ENCODE results near the gene CD44. TPM values are rescaled to one million over a fixed set of nuclear protein-coding genes. Genes with fewer than 3 reads are reported as not detected.
"Not testable (repeated sequence)": the region's sequence is repeated elsewhere in the genome, so short reads cannot be mapped to it uniquely, and the experiment has no call there.

The CD44 gene
- polyA plus RNA-seq, 1 donor, result 121 TPM

DNA sequence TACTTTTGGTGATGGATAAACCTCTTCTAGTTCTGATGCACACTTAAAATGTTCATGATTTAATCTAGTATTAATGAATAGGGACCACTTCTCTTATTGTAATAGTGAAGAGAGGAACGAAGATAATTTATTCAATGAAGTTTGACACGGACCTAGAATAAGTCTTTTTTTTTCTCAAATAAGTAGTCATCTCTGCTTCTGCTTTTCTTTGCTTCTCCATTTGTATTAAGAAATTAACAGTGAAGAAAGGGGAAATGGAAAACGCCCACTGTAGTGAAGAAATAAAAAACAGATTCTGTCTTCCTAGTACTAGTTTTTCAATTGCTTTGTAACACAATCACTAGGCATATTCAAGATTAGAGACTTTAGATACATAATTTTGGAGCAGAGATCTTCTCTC lies 73.0 kb downstream of the CD44 start:
- DNase-seq (ENCODE audit: low read depth), result no peak

- DNase-seq (ENCODE audit: low read depth), result no peak
Observed at GRCh38 chr11:35214226-35214770, 75.3 kb downstream of the CD44 start.

- no peak for DNase-seq (ENCODE audit: low read depth)
Observed at GRCh38 chr11:35214792-35215193, 75.8 kb downstream of the CD44 start.

- DNase-seq (ENCODE audit: low read depth), result no peak
Observed at GRCh38 chr11:35215945-35216344, 77.0 kb downstream of the CD44 start.

DNA sequence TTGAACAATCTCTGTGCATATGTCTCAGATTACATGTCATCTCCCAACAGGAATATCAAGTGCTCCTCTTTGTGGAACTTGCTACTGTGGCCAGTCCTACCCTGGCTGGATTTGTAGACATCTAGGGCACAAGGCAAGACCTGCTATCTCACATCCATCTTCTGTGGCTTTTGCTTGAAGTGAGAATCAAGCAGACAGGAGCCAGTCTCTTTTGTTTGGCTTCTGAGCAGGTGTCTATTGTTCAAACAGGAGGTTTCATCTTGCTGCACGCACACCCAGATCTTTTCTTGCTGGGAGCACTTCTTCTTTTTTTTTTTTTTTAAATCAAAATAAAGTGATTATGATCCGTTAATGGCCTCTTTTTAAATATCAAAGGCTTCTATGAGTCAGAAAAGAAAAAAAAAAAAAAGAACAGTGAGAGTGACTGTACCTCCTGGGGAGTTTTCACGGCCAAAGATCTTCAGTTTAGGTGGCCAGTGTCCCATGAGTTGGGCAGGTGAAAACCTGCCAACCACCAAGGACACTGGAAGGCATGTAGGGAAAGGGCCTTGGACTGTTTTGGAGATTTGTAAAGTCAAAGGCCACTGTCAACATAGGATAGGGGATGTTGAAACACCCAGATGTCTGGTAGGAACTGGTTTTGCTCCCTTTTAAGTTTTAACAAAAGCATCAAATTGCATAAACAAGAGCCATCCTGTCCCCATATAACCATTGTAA lies 78.1 kb downstream of the CD44 start:
- no peak for DNase-seq (ENCODE audit: low read depth)

- DNase-seq (ENCODE audit: low read depth), result no peak
Observed at GRCh38 chr11:35218956-35219355, 80.0 kb downstream of the CD44 start.

DNA sequence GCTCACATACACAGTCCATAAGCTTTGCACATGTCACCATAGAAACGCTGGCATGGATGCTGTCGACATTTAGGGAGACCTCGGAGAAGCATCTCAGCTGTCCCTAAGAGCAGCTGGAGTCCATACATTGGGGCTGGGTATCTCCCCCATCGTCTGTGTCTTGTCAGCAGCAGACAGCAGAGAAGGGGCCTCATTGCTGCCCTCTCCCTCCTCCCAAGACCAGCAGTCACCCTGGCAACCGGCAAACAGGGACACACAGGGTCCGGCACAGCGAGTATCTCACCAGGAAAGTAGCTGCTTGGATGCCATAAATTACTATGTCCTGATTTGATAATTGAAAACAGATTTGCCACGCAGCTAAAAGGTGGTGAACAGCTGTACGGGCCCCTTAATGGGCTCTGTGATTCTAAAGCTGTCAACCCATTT lies 84.4 kb downstream of the CD44 start:
- peak; percentile 62 for DNase-seq (ENCODE audit: low read depth)

GRCh38 chr11:35223991-35224390 lies 85.0 kb downstream of the CD44 start:
- DNase-seq (ENCODE audit: low read depth), result no peak

- no peak for DNase-seq (ENCODE audit: low read depth)
Observed at GRCh38 chr11:35225946-35226520, 87.1 kb downstream of the CD44 start.

GRCh38 chr11:35226756-35227155 lies 87.8 kb downstream of the CD44 start:
- DNase-seq (ENCODE audit: low read depth), result not testable (repeated sequence)

- DNase-seq (ENCODE audit: low read depth), result no peak
Observed at GRCh38 chr11:35227576-35228327, 88.8 kb downstream of the CD44 start.

- no peak for DNase-seq (ENCODE audit: low read depth)
Observed at GRCh38 chr11:35228328-35228725, 89.4 kb downstream of the CD44 start.

- DNase-seq (ENCODE audit: low read depth), result no peak
Observed at GRCh38 chr11:35230388-35230787, 91.4 kb downstream of the CD44 start.

- no peak for DNase-seq (ENCODE audit: low read depth)
Observed at GRCh38 chr11:35231076-35231860, 92.3 kb downstream of the CD44 start.

GRCh38 chr11:35232891-35233330 lies 93.9 kb downstream of the CD44 start:
- DNase-seq (ENCODE audit: low read depth), result no peak

GRCh38 chr11:35233518-35233917 lies 94.5 kb downstream of the CD44 start:
- no peak for DNase-seq (ENCODE audit: low read depth)

DNA sequence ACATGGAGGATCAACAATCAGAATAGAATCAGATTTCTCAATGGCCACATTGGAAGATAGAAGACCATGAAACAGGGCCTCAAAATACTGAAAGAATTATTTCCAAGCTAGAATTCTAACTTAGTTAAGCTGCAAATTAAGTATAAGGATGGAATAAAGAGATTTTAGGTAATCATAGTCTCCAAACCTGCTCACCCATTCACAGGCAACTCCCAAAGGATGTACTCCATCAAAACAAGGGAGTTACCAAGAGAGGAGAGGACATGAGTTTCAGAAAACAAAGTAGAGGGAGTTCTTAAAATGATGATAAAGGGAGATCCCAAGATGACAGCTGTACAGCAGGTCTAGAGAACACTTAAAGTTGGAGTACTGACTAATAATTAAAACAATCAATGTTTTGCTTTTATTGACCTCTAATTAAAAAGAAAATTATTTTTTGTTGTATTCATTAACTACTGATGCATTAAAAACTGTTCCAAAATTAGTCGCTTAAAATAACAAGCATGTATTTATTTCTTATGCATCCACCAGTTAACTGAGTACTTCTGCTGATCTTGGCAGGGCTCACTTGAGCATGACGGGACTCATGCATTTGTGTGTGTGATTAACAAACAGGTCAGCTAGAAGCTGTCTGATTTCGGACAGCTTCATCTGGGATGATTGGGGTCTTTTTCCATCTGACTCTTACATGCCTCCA lies 95.6 kb downstream of the CD44 start:
- no peak for DNase-seq (ENCODE audit: low read depth)

DNA sequence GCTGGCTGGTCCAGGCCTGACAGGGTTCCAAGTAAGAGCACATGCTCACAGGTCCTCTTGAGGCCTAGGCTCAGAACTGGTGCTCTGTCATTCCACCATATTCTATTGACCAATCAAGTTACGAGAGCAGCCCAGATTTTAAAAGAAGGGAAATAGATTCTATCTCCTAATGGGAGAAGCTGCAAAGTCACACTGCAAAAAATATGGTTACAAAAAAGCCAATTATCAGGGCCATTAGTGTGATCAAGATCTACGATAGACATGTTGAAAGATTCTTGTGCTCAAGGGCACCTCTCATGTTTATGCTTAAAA lies 96.1 kb downstream of the CD44 start:
- no peak for DNase-seq (ENCODE audit: low read depth)

GRCh38 chr11:35235498-35235897 lies 96.5 kb downstream of the CD44 start:
- DNase-seq (ENCODE audit: low read depth), result no peak

DNA sequence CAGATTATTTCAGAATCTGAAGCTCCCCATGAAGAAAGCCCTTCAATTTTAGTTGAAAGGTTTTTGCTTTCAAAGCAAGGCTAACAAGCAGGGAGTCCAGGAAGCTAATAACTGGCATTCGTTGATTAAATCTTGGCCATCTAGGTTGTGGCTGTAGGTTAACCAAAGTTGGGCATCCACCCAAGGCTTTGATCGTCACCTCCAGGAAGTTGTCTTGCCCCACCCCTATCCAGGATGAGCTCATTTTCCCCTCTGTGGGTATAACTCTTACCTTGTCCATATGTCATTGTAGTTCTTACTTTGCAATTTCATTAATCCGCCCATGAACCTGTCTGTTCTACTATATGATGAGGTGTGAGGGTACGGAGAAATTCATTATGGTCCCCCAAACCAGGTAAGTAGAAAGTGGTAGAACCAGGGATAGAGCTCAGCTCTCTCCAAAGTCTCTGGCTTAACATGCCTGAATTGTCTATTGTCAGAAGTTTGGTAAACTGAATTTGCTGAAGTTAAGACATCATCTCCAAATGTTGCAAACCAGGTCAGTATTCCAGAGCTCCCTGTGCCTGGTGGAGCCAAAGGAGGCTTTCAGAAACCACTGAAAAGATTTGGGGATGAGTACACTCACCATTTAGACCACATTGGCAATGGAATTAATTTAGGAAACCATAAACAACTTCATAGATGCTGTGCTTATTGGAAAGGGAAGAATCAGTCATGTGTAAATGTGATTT lies 97.1 kb downstream of the CD44 start:
- no peak for DNase-seq (ENCODE audit: low read depth)

DNA sequence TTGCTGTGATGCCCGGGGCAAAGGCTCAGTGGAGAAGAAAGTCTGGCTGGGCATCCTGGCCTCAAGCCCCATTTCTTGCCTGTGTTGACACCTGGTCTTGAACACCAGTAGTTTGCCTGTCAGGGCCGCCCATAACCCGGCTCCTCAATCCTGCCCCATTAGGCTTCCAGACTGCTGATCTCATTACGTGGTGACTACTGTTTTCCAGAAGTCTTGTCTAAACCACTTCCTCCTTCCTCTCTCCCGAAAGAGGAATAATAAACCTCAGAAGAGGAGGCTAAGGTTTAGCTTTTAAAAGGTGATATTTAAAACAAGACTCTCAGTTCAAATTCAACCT lies 97.7 kb downstream of the CD44 start:
- no peak for DNase-seq (ENCODE audit: low read depth)
